Measurements from ENCODE around the gene FCER1G. TPM values are rescaled to one million over a fixed set of nuclear protein-coding genes. Genes with fewer than 3 reads are reported as not detected.

FCER1G gene
- total and polyA plus RNA-seq, 2 of the 4 experiments (the other 2 are of a cell fraction): 0.44 TPM; not detected in 1

DNA sequence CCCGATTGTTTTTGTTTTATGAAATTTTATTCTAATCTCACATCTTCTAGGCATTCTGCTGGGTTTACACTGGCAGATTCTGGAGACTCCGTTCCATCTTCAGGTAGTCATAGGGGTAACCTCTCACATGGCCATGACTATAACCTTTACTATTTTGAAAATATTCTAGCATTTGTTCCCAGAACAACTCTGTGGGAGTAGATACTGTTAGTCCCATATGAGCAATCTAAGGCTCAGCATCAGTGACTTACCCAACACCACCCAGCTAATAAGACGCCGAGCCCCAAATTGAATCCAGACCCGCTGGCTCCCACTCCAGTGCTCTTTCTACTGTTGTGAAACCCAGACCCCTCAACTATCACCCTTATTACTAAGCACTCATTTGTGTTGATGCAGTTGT, 26.1 kb upstream of the FCER1G start:
- Histone ChIP-seq H2AK5ac (ENCODE audit: low read depth, low read length) (no peak overlapping the region), H2BK120ac (ENCODE audit: low read depth, low read length) (no peak overlapping the region), H3K23ac (ENCODE audit: low read depth, low read length) (no peak overlapping the region), H3K56ac (ENCODE audit: extremely low read depth, insufficient read depth, low read length) (no peak overlapping the region), H3K18ac (ENCODE audit: low read depth, low read length) (no peak overlapping the region), H2BK20ac (ENCODE audit: low read depth, low read length) (no peak overlapping the region), H3K27me3 (ENCODE audit: control insufficient read depth, insufficient read depth, low read length) (no peaks in the 10 kb centered on the region), H2AFZ (replicated peaks; ENCODE audit: low read length, poor library complexity) (no peak overlapping the region), H3K14ac (replicated peaks; ENCODE audit: low read depth, low read length) (no peak overlapping the region), H3K36me3 (ENCODE audit: control insufficient read depth, insufficient read depth, low read length) (no peaks in the 10 kb centered on the region), H3K27ac (ENCODE audit: insufficient read depth, low read length) (no peak overlapping the region), H2BK15ac (ENCODE audit: low read depth, low read length) (no peak overlapping the region), H4K8ac (ENCODE audit: low read depth in 2 of 2, low read length in 2 of 2) (no peak overlapping the region), H3K9me1 (ENCODE audit: insufficient read depth, low read length) (0 out of 2 replicates have a peak, but pooled peaks cover 3% of the 10 kb centered on the region), H4K5ac (ENCODE audit: low read depth, low read length) (no peak overlapping the region), H2BK5ac (ENCODE audit: low read depth, low read length, poor library complexity, severe bottlenecking) (no peak overlapping the region), H3K4me1 (ENCODE audit: control insufficient read depth, insufficient read depth, low read length) (peaks cover 3% of the 10 kb centered on the region), H3K79me1 (ENCODE audit: low read depth in 1 of 2, low read length in 2 of 2) (no peaks in the 10 kb centered on the region), H3K4me2 (ENCODE audit: low read depth, low read length) (no peak overlapping the region), H4K91ac (ENCODE audit: insufficient read depth, low read depth, low read length) (no peak overlapping the region), H2AK9ac (replicated peaks; ENCODE audit: low read depth, low read length, poor library complexity) (no peak overlapping the region), H3K9ac (ENCODE audit: low read depth, low read length) (no peak overlapping the region), H3K4ac (ENCODE audit: low read depth, low read length) (no peak overlapping the region), H3K9me3 (ENCODE audit: control insufficient read depth, insufficient read depth, low read length) (no peaks in the 10 kb centered on the region), H4K20me1 (ENCODE audit: insufficient read depth, low read length) (no peaks in the 10 kb centered on the region), H3K4me3 (ENCODE audit: insufficient read depth, low read depth, low read length) (no peak overlapping the region)
- intact Hi-C loops (cut with micrococcal nuclease): no loop called here
- DNase-seq (no peak), ATAC-seq (ENCODE audit: low read depth) (no peak)
- POLR2A ChIA-PET (ENCODE audit: unreplicated experiment): no interaction called here
- CTCF ChIA-PET: no interaction called here
- dilution Hi-C loops (cut with HindIII; ENCODE audit: low sequenced_read_pairs, unreplicated experiment): no loop called here
- in situ Hi-C loops (cut with MboI; ENCODE audit: low sequenced_read_pairs): no loop called here
- TF ChIP-seq FOS (IDR thresholded peaks at IDR 0.05; ENCODE audit: low read depth, low read length): no peak
- TF ChIP-seq BHLHE40 (IDR thresholded peaks at IDR 0.05; ENCODE audit: low read depth, low read length): no peak
- no peak for TF ChIP-seq SMC3 (IDR thresholded peaks at IDR 0.05; ENCODE audit: low read depth, low read length)
- no peak for TF ChIP-seq RCOR1 (IDR thresholded peaks at IDR 0.05; ENCODE audit: insufficient replicate concordance, low read length)
- TF ChIP-seq, protein P1, sequence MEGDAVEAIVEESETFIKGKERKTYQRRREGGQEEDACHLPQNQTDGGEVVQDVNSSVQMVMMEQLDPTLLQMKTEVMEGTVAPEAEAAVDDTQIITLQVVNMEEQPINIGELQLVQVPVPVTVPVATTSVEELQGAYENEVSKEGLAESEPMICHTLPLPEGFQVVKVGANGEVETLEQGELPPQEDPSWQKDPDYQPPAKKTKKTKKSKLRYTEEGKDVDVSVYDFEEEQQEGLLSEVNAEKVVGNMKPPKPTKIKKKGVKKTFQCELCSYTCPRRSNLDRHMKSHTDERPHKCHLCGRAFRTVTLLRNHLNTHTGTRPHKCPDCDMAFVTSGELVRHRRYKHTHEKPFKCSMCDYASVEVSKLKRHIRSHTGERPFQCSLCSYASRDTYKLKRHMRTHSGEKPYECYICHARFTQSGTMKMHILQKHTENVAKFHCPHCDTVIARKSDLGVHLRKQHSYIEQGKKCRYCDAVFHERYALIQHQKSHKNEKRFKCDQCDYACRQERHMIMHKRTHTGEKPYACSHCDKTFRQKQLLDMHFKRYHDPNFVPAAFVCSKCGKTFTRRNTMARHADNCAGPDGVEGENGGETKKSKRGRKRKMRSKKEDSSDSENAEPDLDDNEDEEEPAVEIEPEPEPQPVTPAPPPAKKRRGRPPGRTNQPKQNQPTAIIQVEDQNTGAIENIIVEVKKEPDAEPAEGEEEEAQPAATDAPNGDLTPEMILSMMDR (conservative IDR thresholded peaks at IDR 0.05; ENCODE audit: low read depth, low read length): no peak
- no peak for TF ChIP-seq CEBPB (IDR thresholded peaks at IDR 0.05; ENCODE audit: low read depth, low read length)
- TF ChIP-seq, protein P2, sequence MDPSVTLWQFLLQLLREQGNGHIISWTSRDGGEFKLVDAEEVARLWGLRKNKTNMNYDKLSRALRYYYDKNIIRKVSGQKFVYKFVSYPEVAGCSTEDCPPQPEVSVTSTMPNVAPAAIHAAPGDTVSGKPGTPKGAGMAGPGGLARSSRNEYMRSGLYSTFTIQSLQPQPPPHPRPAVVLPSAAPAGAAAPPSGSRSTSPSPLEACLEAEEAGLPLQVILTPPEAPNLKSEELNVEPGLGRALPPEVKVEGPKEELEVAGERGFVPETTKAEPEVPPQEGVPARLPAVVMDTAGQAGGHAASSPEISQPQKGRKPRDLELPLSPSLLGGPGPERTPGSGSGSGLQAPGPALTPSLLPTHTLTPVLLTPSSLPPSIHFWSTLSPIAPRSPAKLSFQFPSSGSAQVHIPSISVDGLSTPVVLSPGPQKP (IDR thresholded peaks at IDR 0.05; ENCODE audit: borderline replicate concordance, low read depth, low read length): no peak
- no peak for TF ChIP-seq POLR2A (IDR thresholded peaks at IDR 0.05; ENCODE audit: low read depth, low read length)
- no peak for TF ChIP-seq MAFK (IDR thresholded peaks at IDR 0.05; ENCODE audit: low read depth, low read length)
- no TSS peak for BruUV-seq (replicated peaks)
- WGBS, 2 experiments (ENCODE audit: extremely low coverage in 2 of 2, insufficient read length in 1 of 2): no CpG with 5 or more reads among the region's 5 CpGs

Measured in IMR-90 (cell line).